NCI-H1105 treated with DMSO at 0.1 percent for 48 hours (cell line): ENCODE data around the gene PNPLA7.
A peak's percentile ranks its signal among the peaks of the same experiment; 100 is the strongest.
"Not testable (repeated sequence)": the region's sequence is repeated elsewhere in the genome, so short reads cannot be mapped to it uniquely, and the experiment has no call there.

Source experiments
- DNase-seq: peaks from one replicate; lab custom pipeline; 2025; lab: John Stamatoyannopoulos, UW

The PNPLA7 gene

DNA sequence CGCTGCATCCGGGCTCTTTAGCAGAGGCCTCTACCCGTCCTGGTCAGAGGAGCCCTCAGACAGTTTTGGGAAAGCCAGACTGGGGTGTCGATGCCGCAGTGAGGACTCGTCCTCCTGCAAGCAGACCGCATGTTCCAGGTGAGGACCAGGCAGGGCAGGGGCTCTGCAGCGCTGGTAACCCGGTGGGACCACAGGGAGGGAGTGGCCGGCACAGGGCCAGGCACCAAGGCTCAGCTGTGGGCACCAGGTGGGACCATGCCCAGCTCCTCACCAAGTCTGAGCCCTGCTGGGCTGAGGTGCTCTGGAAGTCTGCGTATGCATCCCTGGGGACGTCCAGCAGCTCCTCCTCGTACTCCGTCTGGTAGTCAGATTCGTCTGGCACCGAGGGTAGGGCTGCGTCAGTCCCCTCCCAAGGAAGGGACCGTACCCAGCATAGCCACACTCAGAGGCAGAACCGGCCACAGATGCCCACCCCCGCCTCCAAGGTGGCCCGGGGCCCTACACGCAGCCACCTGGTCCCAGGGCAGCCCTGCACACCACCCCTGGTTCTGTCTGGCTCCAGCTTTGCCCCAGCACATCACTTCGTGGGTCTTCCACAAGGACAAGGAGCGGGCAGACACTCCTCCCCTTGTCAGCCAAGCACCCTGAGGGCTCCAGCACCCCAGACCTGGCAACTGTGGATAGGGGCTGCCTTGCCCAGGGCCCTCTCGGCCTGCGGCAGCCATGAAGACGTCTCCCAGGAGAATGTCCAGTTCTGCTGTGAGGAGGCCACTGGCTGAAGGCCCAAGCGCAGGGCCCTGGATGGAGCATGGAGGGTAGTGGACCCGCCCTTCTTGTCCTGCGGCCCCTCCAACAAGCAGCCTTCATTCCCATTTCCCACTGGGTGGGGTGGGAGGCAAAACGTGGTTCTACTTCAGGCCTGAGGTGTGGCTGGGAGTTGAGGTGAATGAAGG lies 89.6 kb downstream of the PNPLA7 start:
- no peak for DNase-seq

DNA sequence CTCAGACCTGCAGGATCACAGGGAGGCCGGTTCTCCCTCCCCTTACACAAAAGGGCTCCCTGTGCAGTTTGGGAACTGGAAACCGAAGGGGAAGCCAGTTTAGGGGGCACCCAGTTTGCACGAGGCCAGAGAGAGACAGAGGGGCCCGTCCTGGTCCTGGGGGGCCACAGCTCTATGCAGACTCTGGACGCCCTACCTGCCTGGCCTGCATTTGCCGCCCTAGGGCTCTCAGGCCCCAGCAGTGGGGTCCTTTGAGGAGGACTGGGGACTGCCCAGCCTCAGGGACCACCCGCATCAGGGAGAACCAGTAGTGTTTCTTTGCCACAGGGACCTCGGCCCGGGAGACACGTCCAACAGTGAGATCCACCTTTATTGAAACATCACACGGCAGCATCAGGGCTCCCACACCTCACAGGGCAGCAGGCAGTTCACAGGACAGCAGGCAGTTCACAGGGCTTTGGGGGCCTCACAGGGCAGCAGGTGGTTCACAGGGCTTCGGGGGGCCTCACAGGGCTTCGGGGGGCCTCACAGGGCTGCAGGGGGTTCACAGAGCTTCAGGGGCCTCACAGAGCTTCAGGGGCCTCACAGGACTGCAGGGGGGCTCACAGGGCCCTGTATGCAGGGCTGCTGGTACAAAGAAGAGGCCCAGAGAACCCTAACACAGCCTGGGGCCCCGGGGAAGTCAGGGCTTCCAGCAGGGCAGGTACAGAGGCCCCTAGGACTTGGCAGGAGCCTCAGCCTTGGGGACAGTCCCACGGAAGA lies 90.4 kb downstream of the PNPLA7 start:
- DNase-seq = no peak

DNA sequence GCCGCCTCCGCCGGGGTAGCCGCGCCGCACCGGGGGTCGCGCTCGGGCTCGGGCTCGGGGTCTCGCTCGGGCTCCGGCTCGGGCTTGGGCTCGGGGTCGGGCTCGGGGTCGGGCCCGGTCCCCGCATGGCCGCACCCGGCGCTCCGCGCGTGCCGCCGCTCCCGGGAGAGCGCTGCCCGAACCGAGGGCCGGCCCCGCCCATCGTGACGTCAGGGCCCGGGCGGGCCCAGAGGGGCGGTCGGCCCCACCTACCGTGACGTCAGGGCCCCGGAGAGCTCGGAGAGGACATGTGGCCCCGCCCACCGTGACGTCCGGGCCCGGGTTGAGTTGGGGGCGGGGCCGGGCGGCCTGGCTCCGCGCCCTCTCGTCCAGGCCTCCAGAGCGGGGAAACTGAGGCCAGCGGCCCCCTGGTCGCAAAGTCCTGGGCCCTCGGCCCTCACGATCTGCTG lies 91.0 kb downstream of the PNPLA7 start, which contains the start of gene NSMF:
Gene NSMF (minus strand): TSS at position 183 of the 449 bp plus-strand sequence. CDS start 232 bp downstream, outside the sequence.
- DNase-seq = peak; percentile 81

DNA sequence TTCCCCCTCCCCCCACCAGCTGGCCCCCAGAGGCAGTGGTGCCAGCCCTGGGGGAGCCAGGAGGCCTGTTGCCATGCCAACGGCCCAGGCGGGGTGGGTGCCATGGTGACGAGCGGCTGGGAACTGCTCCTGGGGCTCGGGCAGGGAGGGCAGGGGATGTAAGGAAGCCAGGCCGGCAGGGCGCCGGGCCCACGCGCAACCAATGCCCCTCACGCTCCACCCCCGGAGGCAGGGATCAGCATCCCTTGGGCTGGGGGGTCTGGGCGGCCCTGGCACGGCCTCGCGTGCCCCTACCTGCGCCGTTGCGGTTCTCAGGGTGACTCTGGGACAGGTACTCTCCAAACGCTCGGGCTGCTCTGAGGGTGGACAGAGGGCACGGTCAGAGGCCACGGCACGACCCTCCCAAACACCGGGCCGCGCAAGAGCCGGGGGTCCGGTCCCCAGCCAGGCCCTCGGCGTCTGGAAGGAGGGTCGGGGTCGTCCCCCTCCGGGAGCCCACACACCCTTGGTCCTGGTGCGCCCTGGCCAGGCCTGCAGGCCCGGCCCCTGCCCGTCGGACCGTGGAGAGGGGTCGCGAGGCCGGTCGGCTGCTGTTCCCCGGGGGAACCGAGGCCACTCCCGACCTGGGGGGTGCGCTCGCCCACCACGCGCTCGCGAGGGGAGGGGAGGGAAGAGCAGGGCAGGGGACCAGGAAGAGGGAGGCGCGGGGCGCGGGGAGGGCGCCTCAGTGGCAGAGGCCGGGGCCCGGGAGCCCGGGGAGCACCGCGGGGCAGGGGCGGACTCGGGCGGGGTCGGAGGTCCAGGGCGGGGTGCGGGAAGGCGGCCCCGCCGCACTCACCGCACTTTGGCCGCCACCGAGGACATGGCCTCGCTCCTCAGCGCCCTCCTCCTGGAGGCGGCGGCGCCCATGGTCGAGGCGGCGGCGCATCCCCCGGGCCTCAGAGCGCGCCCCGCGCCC lies 91.7 kb downstream of the PNPLA7 start:
- DNase-seq = peak; percentile 80

DNA sequence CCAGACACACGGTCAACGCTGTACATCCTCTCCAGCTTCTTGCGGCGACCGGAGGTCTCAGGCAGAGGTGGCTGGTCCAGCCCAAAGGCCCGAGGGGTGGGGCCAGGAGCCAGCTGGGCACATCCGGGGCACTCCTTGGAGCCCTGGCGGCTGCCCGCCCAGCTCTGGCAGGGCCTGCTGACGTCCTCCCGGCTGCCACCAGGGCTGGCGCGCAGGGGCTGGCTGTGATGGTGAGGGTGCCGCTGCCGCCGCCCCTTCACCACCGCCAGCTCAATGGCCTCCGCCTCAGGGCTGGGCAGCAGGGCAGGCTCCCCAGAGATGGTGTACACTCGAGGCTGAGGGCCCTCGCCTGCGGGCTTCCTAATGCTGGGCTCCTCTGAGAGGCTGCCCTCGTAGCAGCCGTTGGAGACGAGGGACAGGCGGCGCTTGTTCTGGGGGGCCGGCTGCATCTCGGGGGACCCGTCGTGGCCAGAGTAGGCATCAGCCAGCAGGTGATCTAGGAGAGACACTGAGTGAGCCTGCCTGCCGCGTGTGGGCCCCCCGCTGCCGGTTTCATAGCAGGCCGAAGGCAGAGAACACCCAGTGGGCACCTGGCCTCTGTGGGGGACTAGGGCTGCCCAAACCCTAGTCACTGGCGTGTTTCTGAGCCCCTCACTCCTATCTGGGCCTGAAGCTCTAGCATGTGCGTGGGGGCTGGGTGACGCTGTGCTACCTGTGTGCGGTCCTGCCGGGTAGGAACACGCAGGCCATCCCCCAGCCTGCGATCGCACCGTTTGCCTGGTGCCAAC lies 92.6 kb downstream of the PNPLA7 start:
- DNase-seq = no peak

DNA sequence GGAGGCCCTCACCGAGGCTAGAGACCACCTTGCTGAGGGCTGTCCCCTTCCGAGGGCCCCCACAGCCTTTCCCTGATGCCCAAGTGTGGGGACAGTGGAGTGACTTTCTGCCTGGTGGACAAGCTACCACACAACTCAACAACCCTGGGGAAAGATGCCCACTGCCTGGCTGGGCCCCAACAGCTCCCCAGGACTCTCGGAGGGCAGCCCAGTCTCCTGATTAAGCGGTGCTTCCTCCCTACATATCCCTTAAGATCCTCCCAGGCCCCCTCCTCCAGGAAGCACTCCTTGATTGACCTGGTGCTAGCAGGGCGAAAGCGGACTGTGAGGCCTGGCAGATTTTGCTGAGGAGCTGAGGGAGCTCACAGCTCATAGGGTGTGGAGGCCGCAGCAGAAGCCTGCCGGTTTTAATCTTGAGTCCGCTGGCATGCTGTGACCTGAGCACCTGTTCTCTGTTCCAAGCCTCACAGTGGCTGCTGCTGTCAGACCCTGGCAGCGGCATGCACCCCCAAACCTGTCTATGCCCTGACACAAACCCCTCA lies 93.3 kb downstream of the PNPLA7 start:
- no peak for DNase-seq

DNA sequence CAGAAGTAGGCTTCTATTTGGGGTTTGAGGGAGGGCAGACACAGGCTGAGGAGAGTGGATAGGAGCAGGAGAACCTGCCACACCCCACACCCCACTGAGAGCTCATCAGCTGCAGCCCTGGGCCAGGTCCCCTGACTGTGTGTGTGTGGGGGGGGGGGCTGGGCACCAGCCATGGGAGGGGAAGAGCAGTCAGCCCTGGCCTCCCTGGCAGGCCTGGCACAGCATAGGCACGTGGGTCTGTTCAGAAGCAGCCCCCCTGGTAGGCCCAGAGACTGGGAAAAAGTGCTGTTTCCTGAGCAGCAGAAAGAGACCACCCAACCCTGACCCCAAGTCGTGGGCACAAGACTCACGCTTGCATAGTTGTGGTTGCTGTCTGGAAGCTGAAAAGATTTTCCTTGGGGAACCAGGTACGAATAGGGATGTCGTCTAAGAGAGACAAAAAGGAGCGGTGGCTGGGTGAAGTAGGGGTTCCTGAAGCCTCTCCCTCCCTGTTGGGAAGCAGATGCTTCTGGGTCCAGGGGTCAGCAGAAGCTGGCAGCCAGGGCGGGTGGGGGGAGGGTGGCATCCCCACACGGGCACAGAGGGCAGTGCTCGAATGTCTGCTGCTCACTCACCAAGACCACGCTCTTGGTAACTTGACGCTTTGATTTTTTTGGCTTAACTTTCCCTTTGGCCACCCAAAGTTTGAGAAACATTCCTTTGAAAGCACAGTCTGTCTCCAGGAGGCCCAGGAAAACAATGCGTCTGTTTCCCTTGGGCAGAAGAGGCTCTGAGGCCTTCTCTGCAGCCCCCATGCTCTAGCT lies 93.9 kb downstream of the PNPLA7 start:
- no peak for DNase-seq

DNA sequence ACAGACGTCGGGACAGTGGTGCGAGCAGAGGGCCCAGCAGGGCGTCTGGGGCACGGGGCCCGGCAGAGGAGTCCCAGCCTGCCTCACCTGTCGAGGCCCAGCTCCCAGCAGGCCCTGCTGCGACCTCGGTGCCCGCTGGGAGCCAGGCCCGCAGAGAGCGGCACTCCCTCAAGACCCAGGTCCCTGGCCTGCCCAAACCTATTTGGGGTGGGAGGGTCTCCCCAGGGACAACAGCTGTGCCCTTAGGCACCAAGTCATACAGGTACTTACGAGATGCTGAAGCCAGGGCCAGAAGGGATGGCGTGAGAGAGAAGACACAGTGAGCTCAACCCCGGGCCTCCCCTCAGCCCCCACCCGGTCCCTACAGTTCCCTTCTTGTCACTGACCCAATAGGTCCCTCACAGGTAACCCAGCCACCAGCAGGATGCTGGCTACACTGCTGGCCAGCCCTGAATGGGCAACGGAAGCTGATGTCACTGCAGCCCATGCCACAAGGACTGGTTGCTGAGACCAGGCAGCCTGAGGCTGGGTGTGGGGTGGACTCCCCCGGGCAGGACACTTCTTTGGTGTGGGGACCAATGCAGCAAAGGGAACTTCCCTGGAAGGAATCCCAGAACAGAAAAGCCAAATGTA lies 94.7 kb downstream of the PNPLA7 start:
- DNase-seq = no peak

DNA sequence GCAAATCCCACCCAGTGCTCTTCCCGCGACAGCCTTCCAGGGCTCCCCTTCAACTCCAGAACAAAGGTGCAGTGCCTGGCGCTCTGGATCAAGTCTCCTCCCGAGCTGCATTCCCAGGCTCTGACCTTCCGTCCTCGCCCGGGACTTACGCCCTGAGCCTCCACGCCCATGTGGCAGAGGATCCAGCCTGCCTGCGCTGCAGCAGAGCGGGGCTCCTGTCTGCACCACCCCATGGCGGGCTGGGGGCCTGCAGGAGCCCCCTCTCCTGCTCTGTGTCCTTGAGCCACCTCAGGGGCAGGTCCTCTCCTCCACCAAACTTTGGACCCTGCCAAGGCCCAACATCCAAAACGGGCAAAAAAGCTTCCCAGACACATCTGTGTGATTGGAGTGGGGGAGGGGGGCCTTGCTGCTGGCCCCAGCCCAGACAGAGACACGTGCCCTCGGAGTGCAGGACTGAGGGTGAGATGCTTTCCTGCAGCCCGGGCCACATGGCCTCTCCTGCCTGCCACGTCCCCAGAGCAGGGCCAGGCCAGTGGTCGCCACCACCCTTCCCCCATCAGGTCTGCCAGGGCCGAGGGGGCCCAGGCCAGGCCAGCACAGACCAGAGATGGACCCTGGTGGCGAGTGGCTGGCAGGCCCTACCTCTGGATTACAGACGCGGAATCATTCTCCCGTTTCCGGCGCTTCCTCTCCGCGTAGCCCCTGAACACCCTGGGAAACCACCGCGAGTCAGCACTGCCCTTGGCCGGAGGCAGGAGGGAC lies 95.4 kb downstream of the PNPLA7 start:
- DNase-seq = no peak

DNA sequence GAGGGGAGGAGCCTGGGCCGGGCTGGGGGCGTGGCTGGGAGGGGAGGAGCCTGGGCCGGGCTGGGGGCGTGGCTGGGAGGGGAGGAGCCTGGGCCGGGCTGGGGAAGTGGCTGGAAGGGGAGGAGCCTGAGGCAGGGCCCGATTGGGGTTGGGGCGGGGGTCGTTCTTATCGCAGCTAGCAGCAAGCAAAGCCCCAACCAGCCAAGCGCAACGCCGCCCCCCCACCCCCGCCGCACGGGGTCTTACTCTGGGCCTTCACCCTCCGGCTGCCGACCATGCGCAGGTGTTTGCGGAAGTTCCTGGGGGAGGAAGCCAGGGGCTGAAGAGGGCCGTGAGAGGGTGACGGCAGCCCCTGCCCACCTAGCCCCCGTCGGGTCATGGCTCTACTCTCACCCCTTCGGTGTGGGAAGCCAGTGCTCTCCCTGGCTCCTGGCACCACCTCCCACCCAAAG lies 96.0 kb downstream of the PNPLA7 start:
- DNase-seq = no peak

DNA sequence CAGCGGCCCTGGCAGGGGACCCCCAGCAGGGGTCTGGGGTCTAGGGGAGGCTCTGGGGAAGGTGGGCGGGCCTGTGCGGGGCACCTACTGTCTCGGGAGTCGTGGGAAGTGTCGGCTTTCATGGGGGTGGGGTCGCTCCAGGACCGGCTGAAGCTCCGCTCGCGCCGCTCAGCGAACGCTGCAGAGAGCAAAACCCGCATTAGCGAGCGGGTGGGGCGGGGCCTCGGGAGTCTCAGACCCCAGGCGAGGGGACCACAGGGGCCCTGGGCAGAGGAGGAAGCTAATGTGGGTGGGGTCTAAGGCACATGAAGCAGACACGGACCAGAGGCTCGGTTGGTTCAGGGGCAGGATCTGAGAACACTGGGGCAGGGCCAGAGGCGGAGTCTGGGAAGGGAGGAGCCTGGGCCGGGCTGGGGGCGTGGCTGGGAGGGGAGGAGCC lies 96.5 kb downstream of the PNPLA7 start:
- peak; percentile 8 for DNase-seq

DNA sequence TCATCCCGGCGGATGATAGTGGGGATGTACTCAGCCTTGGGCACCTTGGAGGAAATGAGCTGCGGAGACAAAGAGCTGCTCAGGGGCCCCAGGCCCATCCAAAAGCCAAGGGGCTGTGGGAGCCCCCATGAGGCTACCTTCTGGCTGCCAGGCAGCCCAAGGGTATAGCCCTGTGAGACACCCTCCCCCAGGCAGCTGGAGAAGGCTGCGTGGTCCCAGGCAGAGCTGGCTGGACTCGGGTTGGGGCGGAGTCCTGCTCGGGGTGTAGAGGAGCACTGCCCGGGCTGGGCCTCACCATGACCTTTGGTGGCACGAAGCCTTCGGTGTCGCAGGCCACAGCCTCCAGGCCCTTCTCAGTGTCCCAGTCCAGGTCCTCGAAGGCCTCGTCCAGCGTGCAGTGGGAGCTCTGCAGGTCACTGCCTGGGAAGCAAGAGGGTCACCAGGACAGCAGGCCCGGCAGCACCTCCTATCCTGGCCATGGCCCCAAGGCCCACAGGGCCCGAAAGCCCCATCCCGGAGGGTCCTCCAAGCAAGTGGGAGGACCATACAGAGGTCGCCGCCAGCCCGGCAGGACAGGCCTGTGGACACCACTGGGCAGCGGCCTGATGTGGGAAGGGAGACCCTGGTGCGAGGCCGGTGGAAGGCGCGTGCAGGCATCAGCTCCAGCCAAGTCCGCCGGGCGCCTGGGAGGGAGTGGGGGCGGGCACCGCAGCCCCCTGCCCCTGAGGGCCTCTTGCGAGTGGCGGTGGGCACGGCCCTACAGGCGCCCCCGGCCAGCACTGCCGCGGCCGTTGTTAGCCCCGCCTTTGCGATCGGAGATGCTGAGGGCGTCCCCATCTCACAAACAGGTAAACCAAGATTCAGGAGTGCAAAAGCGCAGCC lies 97.2 kb downstream of the PNPLA7 start:
- DNase-seq = no peak

DNA sequence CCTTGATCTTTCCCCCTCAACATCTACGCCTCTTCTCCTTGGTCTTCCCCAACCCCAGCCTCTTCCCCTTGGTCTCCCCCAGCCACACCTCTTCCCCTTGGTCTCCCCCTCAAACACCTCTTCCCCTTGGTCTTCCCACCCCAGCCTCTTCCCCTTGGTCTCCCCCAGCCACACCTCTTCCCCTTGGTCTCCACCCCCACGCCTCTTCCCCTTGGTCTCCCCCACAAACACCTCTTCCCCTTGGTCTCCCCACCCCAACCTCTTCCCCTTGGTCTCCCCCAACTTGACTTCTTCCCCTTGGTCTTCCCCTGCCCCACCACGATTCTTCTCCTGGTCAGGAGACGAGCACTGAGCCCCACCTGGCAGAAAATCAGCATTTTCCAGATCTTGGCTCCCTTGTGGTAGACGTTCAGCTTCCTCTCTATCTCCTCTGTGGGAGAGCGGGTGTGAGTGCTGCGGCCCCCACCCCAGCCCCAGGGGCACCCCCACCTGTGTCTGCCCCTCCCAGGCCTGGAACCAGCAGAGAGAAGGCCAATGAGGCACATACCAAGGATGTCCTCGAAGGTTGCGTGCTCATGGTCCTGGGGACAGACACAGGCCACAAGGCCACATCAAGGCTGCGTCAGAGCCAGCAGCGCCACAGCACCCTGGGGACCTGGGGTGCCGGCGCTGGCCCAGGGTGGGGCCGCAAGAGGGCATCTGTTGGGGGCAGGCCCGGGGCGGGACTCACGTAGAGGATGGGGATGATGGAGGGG lies 98.0 kb downstream of the PNPLA7 start:
- no peak for DNase-seq

DNA sequence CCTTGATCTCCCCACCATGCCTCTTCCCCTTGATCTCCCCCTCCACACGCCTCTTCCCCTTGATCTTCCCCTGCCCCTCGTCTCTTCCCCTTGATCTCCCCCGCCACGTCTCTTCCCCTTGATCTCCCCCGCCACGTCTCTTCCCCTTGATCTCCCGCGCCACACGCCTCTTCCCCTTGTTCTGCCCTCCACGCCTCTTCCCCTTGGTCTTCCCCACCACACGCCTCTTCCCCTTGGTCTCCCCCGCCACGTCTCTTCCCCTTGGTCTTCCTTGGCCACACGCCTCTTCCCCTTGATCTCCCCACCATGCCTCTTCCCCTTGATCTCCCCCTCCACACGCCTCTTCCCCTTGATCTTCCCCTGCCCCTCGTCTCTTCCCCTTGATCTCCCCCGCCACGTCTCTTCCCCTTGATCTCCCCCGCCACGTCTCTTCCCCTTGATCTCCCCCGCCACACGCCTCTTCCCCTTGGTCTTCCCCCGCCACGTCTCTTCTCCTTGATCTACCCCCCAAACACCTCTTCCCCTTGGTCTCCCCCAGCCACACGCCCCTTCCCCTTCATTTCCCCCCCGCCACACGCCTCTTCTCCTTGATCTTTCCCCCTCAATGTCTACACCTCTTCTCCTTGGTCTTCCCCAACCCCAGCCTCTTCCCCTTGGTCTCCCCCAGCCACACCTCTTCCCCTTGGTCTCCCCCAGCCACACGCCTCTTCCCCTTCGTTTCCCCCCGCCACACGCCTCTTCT lies 98.8 kb downstream of the PNPLA7 start:
- DNase-seq = not testable (repeated sequence)

DNA sequence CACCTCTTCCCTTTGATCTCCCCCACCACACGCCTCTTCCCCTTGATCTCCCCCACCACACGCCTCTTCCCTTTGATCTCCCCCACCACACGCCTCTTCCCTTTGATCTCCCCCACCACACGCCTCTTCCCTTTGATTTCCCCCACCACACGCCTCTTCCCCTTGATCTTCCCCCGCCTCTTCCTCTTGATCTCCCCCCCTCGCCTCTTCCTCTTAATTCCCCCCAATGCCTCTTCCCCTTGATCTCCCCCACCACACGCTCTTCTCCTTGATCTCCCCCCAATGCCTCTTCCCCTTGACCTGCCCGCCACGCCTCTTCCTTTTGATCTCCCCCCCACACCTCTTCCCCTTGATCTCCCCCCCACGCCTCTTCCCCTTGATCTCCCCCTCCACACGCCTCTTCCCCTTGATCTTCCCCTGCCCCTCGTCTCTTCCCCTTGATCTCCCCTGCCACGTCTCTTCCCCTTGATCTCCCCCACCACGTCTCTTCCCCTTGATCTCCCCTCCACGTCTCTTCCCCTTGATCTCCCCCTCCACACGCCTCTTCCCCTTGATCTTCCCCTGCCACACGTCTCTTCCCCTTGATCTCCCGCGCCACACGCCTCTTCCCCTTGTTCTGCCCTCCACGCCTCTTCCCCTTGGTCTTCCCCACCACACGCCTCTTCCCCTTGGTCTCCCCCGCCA lies 99.5 kb downstream of the PNPLA7 start:
- DNase-seq = not testable (repeated sequence)
